Stimulated activated CD4-positive, alpha-beta T cell treated with anti-CD3 and anti-CD28 coated beads, Interleukin-15, amount 100 ng/mL, for 24 hours (primary cell): ENCODE results near the gene SLC4A4.

ENCODE experiments used
- DNase-seq: peaks from one replicate; pipeline ENCODE4 v3.0.0-alpha.2; 2020

Gene SLC4A4

DNA sequence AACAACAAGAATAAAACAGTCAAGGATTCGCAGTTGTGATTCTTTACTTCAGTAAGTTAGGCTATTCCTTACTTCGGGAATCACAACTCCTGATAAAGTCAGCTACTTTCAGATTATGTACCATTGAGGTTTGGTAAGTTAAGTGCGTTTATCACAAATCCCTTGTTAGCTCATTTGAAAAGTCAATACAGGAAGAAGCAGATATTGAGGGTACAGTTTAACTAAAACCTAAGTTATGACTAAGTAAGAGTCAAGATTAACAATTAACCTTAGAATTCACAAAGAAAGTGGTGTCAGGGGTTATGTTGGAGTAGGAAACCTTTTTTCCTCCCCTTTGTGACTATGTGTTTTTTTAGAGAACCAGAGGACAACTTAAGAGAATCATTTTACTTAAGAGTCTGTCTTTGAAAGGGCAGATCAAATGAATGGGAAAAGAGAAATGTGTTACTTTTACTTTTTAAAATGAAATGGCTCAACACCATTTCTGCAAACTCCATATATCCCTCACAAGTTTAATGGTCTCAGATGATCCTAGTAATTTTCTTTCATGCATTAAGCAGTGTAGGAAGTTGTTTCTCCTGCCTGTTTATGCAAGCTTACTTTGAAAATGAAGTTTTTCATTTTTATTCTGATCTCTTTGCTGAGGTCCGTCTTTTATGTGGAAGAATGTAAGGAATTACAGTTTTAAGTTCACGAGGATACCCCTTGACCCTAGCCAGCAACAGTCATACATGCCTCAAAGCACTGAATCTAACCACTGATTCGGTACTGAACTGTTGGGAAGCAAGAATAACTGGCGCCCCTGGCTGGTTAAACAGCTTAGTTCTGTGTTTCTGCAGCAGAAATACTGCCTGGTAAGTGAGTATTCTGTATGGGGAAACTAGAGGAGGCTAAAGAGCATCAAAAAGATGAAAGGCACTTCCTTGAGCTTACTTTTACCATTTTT is 211.7 kb downstream of the SLC4A4 start:
- DNase-seq: no peak

GRCh38 chr4:71553605-71554004 is 214.8 kb downstream of the SLC4A4 start:
- DNase-seq: no peak

- DNase-seq: no peak
Measured at GRCh38 chr4:71554025-71554424, 215.2 kb downstream of the SLC4A4 start.

DNA sequence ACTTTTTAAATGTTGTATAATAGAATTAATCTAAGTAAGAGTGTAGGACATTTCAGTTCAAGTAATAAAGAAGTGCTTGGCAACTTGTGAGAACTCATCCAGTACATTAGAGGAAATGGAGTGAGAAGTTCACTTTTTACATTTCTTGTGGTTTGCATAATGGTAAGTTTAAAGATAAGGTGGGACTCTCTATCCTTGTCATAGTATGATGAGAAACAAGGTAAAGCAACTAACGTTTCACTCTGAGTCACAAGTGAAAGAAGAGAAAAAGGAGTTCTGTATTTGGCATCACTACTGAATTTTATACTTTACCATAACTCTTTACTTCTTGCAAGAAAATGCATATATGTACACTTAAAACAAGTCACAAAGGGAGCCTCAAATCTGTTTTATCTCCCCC is 219.4 kb downstream of the SLC4A4 start:
- DNase-seq: no peak

- DNase-seq: no peak
Measured at GRCh38 chr4:71559957-71560571, 221.2 kb downstream of the SLC4A4 start.

DNA sequence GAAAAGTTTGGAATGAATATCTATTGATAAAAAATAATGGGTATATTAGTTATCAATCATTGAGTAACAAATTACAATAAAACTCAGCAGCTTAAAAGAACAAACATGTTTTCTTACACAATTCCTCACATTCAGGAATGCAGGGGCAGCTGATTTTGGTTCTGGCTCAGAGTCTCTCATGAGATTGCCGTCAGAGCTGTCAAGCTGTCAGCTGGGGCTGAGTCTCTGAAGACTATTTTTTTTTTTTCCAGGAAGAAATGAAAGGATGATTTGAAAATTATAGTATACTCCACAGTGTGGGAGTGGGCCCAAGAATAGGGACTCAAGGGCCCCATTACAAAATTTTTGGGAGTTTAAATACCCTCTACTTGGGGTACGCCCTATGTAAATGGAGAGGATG is 226.0 kb downstream of the SLC4A4 start:
- DNase-seq: no peak

- no peak for DNase-seq
Measured at GRCh38 chr4:71566856-71567255, 228.0 kb downstream of the SLC4A4 start.

GRCh38 chr4:71568131-71568530 is 229.3 kb downstream of the SLC4A4 start:
- no peak for DNase-seq

GRCh38 chr4:71570492-71570891 is 231.7 kb downstream of the SLC4A4 start:
- no peak for DNase-seq

DNA sequence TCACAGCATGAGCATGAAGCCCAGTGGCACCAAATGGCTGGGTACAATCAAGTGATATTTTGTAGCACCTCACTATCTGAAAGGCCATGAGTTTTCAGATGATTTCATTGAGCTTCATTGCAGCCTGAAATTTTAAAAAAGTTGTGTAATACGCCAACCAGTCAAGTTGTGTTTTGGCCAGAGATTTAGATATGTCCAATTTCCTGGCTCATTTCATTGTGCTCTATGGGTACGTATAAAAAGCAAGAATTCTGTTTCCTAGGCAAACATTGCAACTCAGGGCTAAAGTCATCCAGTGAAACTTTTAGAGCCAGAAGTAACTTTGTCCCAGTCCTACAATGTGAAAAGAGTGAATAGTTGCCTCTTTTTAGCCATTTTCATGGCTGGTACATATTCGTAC is 232.5 kb downstream of the SLC4A4 start:
- no peak for DNase-seq

DNA sequence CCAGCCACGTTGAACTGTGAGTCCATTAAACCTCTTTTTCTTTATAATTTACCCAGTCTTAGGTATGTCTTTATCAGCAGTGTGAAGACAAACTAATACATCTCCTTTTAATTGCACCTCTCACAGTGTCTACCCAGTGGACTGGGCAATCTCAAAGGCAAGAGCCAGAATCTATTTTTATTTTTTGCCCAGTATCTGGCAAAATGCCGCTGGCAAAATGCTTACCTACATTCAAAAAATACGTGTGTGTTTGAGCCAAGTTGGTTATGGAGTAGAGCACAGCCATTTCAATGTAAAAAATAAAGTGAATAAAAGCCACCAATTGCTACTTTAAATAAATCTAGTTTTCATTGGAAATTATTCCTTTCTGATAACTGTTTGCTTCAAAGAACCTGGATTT is 245.2 kb downstream of the SLC4A4 start:
- no peak for DNase-seq

- DNase-seq: no peak
Measured at GRCh38 chr4:71584585-71584984, 245.8 kb downstream of the SLC4A4 start.

- no peak for DNase-seq
Measured at GRCh38 chr4:71586087-71586763, 247.4 kb downstream of the SLC4A4 start.

GRCh38 chr4:71587995-71588394 is 249.2 kb downstream of the SLC4A4 start:
- DNase-seq: no peak

GRCh38 chr4:71592793-71593192 is 254.0 kb downstream of the SLC4A4 start:
- no peak for DNase-seq

- no peak for DNase-seq
Measured at GRCh38 chr4:71593311-71593710, 254.5 kb downstream of the SLC4A4 start.

- DNase-seq: no peak
Measured at GRCh38 chr4:71595576-71596108, 256.8 kb downstream of the SLC4A4 start.

GRCh38 chr4:71599578-71599977 is 260.8 kb downstream of the SLC4A4 start:
- DNase-seq: no peak

DNA sequence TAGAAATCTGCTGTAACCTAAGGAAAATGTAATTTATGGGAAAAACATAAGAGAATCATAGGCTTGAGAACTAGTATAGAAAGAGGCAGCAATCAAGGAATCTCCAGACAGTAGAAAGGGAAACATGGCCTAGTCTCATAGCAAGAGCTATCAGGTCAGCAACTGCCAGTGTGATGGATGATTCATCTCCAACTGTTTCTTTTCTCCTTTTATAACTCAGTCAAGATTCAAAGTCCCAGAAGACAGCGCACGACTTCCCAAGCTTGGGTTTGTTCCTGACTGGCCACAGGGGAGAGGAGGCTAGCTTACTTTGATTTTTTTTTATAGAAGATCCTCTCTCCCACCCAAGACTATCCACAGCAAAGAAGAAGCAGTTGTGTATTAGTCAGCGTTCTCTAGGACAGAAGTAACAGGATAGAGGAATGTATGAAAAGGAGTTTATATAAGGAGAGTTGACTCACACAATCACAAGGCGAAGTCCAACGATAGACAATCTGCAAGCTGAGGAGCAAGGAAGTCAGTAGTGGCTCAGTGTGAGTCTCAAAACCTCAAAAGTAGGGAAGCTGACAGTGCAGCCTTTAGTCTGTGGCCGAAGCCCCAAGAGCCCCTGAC is 263.6 kb downstream of the SLC4A4 start:
- no peak for DNase-seq

DNA sequence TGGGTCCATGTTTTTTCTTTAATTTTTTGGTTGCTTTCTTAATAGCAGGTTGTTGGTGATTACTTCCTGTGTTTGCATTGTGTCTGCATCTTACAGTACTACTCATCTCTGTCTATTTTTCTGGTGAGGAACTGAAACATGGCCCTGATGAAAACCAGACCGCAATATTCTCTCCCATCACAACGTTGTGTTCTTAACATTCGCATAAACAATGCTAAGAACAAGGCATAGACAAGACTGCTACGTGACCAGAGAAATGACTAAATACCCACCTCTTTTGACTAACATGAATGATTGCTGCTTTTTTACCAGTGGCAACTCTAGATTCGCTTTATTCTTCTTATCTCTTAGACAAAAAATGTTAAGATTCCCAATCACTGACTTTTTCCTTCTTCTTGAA is 266.0 kb downstream of the SLC4A4 start:
- no peak for DNase-seq

DNA sequence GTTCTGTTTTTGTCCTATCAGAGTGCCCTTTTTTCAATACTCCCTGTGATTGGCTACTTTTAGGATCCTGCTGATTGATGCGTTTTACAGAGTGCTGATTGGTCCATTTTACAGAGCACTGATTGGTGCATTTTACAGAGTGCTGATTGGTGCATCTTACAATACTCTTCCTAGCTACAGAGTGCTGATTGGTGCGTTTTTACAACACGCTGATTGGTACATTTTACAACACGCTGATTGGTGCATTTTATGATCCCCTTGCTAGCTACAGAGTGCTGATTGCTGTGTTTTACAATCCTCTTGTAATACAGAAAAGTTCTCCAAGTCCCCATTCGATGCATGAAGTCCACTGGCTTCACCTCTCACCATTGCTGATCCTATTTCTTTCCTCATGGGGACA is 268.3 kb downstream of the SLC4A4 start:
- no peak for DNase-seq

DNA sequence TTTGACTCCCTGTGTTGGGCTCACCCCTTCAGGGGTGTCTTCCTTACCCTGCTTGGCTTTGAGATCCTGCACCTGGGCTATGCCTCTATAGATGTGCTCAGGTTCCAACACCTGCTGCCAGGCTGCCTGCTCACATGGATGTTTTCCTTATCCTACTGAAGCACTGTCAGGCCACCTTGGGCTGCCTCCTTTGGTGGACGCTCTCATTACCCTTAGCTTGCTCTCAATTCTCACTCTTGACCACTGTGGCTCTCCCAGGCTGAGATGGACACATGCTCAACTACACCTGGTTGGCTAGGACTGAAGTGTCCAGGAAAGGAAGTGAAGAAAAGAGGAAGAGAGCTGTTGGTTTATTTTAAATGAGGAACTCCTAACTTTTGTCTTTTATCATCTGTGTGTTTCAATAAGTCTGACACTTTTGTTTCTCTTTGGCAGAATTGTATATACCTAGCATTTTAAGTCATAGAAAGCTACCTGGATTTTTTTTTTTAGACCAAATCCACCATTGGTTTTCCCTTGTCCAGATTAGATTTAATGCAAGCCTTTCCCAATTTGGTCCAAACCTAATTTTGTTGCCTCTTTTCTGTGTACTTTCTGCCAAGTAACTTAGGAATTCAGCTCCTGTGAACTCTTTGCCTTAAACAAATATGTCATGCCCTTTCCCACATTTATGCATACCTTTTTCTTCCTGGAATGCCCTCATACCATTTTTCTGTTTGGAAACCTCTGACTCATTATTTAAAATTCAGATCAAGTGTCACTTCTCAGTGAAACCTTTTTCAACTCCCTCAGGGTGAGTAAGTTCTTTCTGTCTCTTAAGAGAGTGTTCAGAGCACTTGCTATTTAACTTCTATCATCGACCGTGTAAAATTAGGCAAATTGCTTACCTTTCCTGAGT is 269.2 kb downstream of the SLC4A4 start:
- no peak for DNase-seq
